Activated CD4-positive, CD25-positive, alpha-beta regulatory T cell treated with anti-CD3 and anti-CD28 coated beads, Interleukin-2, amount 50 U/mL, for 24 hours (primary cell): ENCODE data around the gene GAPDHS.

Source experiments
- ATAC-seq, 2 donors: fragments of 150-1000 bp; cut with Tn5 transposase; one replicate each; pipeline ENCODE4 v1.10.0; 2021; ENCODE audit warnings: mild to moderate bottlenecking in 1 of 2, moderate library complexity in 1 of 2

GAPDHS gene

DNA sequence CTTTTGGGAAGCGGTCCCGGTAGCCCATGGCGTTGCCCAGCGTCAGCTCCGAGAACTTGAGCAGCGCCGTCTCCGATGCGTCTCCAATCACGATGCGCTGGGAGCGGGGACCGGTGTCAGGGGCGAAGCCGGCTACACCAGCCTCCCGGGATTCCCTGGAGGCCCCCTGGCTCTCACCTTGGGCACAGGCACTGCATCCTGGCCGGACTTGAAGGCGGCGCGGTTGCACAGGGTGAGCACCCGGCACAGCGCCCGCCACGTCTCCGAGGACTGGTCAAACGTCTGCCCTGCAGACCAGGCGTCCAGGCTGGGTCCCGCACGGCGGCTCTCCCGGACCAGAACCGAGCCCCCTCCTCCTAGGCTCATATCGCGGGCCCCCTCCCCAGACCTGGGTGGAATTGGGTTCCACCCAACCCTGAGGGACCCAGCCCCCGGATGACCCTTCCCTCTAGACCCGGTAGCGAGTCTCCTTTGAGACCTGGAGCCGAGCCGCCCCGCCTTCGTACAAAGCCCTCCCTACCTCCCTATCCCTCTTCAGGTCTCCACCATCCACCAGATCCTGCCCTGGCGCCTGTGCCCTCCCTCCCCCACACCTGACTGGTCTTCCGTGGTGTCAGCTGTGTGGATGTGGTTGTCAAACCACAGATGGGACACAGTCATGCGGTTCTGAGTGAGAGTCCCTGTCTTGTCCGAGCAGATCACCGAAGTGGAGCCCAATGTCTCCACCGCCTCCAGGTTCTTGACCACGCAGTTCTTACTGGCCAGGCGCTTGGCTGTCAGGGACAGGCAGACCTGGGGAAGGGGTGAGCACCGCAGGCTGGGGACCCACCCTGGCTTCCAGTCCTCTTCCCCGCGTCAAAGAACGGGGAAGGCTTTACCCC is 25.4 kb downstream of the GAPDHS start:
- ATAC-seq, result no peak

- no peak for ATAC-seq
Observed at GRCh38 chr19:35559281-35559659, 26.0 kb downstream of the GAPDHS start.

- no peak for ATAC-seq
Observed at GRCh38 chr19:35559781-35560180, 26.5 kb downstream of the GAPDHS start.

DNA sequence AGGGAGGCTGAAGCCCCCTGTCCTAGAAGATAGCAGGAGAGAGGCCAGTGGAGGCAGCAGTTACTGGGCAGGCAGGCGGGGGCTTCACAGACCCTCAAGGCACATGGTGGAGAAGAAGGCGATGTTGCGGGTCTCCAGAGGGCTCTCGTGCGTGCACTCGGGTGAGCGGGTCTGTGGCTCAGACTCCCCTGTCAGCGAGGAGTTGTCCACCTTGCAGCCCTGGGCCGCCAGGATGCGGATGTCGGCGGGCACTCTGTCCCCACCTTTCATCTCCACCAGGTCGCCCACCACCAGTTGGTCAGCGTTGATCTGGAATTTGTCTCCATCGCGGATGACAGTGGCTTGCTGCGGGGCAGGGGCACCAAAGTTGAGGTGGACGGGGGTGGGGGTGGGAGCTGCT is 27.0 kb downstream of the GAPDHS start:
- no peak for ATAC-seq

- ATAC-seq, result no peak
Observed at GRCh38 chr19:35560677-35561076, 27.4 kb downstream of the GAPDHS start.

GRCh38 chr19:35561436-35561835 is 28.2 kb downstream of the GAPDHS start:
- ATAC-seq, result no peak

DNA sequence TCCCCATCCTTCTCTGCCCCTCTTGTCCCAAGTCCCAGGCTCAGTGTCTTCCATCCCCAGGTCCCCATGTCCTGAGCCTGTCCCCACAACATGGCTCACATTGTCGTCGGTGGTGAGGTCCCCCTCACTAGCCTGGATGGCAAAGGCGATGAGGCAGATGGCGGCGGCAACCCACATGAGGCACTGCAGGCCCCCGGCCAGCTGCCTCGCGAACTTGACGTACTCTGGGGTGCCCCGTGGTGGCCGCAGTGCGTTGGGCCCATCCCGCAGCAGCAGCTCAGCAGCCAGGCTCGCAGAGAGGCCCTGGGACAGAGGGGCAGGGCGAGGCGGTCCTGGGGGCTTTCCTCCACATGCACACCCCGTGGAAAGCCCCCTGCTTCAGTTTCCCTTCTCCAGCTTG is 29.1 kb downstream of the GAPDHS start:
- no peak for ATAC-seq

GRCh38 chr19:35562776-35563175 is 29.5 kb downstream of the GAPDHS start:
- no peak for ATAC-seq

DNA sequence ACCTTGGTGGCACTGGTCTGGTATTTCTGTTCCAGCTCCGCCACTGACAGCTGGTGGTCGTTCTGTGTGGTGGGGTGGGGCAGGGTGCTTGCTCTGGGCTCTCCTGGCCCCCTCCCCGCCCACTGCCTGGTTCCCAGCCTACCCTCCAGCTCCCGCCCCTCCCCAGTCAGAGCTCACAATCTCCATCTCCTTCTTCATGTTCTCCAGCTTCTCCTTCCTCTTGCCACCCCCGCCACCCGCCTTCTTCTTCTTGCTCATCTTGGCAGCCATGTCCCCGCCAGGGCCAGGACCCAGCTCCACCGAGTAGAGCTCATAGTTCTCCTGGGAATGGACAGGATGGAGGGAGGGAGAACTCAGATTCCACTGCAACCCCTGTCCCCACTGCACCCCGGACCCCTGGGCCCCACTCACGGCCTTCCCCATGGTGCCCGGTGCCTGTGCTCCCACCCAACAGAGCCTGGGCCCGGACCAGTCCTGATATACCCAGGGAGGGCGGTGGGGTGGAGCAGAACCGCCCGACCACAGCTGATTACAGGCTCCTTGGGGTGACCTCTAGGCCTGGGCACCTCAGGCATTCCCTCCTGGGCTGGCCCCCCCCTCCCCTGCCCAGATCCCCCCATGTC is 30.1 kb downstream of the GAPDHS start, which contains the start of gene ATP4A:
Gene ATP4A (minus strand): TSS at position 452 of the 623 bp plus-strand sequence. CDS start 29 bp downstream, at position 423.
- ATAC-seq, result no peak

DNA sequence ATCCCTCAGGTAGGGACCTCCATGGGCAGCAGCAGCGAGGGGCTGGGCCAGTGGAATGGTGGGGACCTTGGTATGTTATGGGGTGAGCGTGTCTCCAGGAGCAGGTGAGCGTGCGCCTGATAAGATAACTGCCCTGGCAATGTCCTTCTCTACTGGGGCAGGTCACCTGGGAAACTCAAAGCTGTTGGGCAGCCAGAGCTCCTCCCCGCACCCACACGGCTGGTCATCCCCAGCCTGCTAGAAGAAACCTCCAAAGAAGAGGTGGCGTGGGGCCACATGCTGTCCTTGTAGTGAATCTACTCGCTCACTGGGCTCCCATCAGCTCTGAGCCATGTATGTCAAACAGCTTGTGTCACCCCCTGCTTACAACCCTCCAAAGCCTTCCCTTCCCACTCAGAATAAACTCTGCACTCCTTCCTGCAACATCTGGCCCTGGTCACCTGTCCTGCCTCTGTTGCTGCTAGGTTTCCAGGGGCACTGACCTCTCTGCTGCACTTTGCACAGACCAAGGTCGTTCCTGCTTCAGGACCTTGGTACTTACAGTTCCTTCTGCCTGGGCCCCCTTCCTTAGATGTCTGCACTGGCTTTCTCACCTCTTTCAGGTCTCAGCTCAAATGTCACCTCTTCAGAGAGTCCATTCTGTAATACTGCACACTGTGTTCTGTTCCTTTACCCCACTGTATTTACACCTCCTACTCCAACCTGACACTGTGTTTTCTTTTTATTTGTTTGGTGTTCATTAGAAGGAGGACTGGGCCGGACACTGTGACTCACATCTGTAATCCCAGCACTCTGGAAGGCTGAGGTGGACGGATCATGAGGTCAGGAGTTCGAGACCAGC is 32.0 kb downstream of the GAPDHS start:
- ATAC-seq, result no peak

GRCh38 chr19:35566738-35567137 is 33.5 kb downstream of the GAPDHS start:
- no peak for ATAC-seq

- ATAC-seq, result no peak
Observed at GRCh38 chr19:35569281-35569781, 36.1 kb downstream of the GAPDHS start.

DNA sequence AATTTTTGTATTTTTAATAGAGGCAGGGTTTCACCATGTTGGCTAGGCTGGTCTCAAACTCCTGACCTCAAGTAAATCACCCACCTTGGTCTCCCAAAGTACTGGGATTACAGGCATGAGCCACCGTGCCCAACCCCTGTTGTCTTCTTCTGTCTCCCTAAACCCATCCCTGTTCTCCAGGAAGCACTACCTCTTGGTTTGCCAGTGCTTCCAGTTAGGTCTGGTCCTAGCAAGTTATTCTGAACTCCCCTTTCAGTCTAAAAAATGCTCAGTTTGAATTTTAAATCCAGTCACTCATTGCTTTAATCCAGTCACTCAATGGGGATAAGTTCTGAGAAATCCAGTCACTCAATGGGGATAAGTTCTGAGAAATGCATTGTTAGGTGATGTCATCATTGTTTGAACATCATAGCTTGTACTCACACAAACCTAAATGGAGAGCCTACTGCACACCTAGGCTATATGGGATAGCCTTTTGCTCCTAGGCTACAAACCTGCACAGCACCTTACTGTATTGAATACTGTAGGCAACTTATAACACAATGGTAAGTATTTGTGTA is 38.2 kb downstream of the GAPDHS start:
- ATAC-seq, result peak in 1 of 2 donors; percentile 20

DNA sequence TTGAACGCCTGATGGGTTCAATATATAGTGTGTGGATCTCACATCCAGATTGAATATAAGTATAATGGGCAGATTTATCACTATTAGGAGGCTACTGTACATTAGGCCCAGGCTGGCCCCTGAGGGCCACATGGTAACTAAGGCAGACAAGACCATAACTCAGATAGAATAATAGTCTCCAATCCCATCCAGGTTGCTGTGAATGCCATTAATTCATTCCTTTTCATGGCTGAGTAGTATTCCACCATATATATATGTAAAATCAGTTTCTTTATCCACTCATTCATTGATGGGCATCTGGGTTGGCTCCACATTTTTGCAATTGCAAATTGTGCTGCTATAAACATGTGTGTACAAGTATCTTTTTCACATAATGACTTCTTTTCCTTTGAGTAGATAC is 44.7 kb downstream of the GAPDHS start:
- no peak for ATAC-seq

DNA sequence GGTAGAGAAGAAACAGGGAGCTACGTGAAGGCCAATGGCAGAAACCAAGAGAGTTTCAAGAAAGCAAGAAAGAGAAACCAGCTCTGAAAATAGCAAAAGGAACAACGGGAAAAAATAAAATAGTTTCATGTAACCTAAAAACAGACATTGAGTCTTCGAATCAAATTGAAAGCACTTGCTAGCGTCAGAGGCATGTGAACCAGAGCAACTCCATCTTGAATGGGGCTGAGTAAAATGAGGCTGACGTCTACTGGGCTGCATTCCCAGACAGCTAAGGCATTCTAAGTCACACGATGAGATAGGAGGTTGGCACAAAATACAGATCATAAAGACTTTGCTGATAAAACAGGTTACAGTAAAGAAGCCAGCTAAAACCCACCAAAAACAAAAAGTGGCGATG is 45.5 kb downstream of the GAPDHS start:
- ATAC-seq, result no peak

DNA sequence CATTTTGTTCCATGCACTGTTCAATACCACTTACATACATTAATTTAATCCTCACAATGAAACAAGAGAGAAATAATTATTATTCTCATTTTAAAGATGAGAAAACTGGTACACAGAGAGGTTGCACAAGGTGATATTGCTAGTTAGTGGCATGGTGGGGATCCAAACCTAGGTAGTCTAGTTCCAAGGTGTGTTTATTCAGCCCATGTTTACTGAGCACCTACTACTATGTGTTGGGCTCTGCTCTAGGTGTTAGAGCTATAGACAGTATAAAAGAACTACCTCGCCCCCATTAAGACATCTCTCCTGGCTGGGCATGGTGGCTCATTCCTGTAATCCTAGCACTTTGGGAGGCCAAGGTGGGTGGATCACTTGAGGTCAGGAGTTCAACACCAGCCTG is 49.5 kb downstream of the GAPDHS start:
- no peak for ATAC-seq

- peak in 1 of 2 donors; percentile 43 for ATAC-seq
Observed at GRCh38 chr19:35585848-35586247, 52.6 kb downstream of the GAPDHS start, which contains the start of gene PMIS2. Gene PMIS2 (plus strand): TSS chr19:35586173. CDS start chr19:35586260, 87 bp downstream.

DNA sequence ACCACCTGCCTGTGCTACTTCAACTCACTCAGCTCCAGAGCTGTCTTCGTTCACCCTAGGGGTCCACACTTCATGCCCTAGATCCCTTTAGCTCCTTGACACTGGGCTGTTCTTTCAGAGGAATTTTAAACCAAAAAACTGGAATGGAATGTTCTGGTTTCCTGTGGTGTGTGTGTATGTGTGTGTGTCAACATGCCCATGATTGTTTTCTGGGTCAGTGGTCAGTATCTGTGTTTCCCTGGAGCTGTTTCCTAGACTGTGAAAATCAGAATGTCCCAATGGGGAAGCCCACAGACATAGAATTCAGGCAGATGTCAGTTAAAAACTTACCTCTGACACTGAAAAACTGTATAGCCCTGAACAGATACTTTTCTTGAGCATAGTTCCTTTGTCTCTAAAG is 54.1 kb downstream of the GAPDHS start:
- ATAC-seq, result no peak

- no peak for ATAC-seq
Observed at GRCh38 chr19:35590875-35591274, 57.6 kb downstream of the GAPDHS start.

- no peak for ATAC-seq
Observed at GRCh38 chr19:35592226-35592625, 59.0 kb downstream of the GAPDHS start.
